Stimulated activated CD4-positive, alpha-beta T cell treated with anti-CD3 and anti-CD28 coated beads, Interleukin-12 subunit alpha, Interleukin-12 subunit beta, amount 100 ng/mL, for 48 hours (primary cell): ENCODE results near the gene WNT4.

ENCODE experiments used
- DNase-seq, 3 donors: peaks; one replicate each; pipeline ENCODE4 v3.0.0-alpha.2; 2020; ENCODE audit warnings: low read depth in 2 of 3, low spot score in 1 of 3

WNT4 gene

DNA sequence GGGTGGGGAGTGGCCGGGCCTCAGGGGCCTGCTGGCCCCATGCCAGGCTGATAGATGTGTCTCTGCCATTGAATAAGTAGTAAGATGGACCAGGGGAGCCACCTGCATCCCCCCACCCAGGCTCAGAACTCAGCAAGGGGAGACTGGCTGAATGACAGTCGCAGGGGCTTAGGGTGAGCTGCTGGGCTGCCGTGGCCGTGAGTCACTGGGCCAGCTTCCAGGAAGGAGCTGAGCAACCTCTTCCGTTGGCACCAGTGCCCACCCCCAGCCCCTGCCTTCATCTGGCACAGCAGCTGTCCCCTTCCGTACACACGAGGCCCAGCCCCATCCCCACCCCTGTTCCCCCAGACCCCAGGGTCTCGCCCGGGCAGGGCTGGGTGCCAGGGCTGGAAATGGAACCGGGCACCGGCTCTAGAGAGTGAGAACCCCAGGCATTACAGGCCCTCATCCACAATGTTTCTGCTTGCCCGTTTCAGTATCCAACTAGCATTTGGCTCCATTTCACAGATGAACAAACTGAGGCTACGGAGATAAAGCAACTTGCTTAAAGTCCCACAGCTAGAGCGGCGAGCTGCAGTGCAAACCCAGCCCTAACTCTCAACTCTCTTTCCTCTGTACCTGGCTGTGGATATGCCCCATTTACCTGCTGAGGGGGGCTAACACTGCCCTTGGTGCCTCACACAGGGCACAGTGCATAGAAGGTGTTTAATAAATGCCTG is 10.2 kb downstream of the WNT4 start:
- DNase-seq: no peak

DNA sequence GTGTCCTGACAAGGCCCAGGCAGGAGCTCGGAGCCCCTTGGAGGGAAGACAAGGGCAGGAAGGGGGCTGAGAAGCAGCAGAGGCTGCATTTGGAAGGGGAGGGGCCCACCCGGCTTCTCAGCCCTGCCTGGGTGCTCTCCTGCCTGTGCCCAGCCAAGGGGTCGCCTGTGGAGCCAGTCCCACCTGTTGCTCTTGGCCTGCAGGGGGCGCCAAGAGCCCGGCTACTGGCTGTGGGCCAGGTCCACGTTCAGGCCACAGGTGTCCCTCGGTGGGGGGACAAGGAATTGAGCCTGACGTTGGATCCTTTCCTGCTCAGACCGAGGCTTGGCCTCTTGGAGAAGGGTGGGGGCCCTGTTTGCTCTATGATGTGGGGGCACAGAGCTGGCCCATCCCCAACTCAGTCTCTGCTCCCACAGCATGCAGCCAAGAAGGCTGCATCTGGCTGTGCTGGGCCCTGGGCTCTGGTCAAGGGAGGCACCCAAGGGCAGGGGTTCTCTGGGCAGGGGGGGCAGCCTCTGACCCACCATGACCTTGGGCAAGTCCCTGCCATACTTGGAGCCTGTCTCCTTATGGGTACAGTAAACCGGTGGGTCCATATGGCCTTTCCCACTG is 10.9 kb downstream of the WNT4 start:
- DNase-seq: peak; percentile 24 to 55 (median 53)

GRCh38 chr1:22131062-22131461 is 11.8 kb downstream of the WNT4 start:
- DNase-seq: no peak

GRCh38 chr1:22129501-22130117 is 13.3 kb downstream of the WNT4 start:
- no peak for DNase-seq

GRCh38 chr1:22128392-22128791 is 14.5 kb downstream of the WNT4 start:
- DNase-seq: no peak

- DNase-seq: no peak
These were observed 15.2 kb downstream of the WNT4 start for GRCh38 chr1:22127731-22128130.

GRCh38 chr1:22127248-22127647 is 15.6 kb downstream of the WNT4 start:
- no peak for DNase-seq

DNA sequence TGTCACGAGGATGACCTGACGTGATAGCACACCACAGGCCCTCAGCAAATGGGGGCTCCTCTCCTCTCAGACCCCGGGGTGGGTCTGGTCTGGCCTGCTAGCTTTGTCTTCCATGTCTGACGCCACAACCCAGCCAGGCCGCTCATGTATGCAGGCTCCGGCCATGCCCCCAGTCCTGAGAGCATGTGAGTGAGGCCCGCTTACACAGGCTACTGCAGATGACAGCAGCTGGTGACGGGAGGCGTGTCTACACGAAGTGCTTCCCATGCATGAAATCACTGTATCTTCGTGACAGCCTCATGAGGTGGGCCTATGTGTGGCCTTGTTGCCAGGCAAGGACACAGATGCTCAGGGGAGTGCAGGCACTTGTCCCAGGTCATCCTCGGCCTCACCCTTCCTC is 16.4 kb downstream of the WNT4 start:
- no peak for DNase-seq

- DNase-seq: no peak
These were observed 18.2 kb downstream of the WNT4 start for GRCh38 chr1:22124592-22125229.

- no peak for DNase-seq
These were observed 18.9 kb downstream of the WNT4 start for GRCh38 chr1:22123901-22124404.

DNA sequence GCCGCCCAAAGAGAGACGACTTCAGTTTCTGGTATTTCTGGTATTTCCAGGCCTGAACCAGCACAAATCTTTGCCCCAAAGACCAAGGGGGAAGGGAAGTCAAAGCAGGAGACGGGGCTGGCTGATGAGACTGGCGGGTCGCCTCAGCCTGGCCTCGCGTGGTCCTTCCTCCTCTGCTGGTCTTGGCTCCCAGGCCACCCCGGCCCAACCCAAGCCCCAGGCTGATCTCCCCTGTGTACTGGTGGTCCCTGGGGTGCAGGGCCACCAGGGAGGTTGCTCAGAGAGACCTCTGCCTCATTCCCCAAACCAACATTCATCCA is 19.9 kb downstream of the WNT4 start:
- no peak for DNase-seq

DNA sequence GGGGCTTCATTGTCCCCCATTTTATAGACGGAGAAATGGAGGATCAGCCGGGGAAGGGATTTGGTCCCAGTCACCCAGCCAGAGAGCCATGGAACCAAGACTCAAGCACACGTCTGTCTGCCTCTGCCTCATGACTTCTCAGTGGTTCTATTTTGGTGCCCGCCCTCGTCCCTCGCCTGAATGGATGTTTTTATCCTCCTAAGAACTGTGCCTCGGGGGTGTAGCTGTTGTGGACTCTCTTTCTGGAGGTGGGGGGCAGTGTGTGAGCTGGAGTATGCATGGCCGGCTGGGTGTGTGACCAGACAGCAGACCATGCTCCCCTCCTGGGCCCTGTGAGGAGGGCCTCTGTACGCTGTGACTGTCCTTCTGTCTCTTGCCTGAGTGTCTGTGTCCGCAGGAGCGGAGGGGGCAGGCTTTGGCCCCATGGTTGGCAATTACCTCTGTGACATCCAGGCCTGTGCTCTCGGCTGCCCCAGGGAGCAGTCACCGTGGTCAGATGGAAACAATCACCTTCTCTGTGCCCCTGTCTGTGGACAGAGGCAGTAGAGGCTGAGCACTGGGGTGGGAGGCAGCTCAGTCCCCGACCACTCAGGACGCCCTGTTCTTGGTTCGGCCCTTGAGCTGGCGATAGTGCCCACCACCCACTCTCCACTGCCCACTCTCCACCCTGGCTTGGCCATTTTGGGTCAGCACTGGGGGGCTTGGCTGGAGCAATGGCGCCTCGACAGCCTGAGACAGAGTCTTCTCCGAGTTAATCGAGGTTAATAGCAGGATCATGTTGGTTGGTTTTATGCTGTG is 20.4 kb downstream of the WNT4 start:
- DNase-seq: no peak

DNA sequence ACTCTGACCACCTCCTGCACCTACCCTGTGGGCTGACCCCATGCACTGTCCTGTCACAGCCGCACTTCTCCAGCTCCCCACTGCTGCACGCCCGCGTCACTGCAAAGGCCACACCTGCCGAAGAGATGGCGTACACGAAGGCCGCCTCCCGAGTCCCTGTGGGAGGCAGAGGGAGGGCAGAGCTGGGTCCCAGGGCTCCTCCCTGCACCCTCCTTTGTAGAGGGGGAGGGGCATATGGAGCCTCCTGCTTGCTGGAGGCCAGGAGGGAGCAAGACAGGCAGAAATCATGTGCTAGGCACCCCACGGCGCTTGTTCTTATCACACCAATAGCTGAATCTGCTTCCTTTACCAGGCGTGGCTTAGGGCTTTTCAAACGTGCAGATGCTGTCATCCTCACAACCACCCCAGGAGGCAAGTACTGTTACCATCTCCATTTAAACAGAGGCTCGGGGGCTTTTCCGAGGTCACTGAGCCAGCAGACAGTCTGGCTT is 21.4 kb downstream of the WNT4 start:
- no peak for DNase-seq

DNA sequence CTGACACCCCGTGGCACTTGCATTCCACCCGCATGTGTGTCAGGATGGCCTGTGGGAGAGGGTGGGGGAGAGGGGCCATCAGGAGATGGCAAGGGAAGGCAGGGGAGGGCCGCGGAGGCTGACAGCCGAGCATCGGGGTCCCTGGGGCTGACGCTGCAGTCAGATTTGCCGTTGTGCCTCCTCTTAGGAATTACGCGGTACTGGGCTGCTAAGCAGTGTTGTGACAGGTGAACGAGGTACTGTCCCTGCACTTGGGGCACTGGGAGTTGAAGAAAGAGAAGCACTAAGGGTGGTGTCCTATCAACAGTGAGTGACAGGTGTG is 22.5 kb downstream of the WNT4 start:
- DNase-seq: no peak

DNA sequence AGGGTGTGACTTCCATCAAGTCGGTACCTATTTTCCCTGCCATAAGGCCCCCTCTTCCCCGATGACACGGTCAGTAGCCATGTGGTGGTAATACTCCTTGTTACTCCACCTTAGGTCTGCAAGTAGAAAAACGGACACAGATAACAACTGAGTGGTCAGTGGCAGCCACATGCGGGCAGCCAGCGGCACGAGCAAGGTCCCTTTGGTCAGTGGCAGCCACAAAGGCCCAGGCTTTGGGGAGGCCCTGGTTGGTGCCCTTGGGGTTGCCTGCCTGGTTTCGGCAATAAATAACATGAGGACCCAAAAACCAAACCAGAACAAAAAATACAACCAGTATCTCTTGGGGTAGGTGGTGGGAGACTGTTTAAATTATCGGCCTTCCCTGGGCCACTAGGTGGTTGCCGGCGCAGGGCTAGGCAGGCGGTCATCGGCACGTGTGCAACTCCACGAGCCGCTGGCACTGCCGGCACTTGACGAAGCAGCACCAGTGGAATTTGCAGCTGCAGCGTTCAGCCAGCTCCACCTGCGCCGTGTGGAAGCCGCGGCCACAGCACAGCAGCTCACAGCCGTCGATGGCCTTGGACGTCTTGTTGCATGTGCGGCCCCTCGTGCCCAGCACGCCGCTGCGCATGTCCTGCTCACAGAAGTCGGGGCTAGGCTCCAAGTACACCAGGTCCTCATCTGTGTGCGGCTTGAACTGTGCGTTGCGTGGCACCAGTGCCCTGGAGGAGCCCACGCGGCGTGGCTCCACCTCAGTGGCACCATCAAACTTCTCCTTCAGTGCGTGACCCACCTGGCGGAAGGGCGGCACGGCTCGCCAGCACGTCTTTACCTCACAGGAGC is 23.1 kb downstream of the WNT4 start:
- no peak for DNase-seq

DNA sequence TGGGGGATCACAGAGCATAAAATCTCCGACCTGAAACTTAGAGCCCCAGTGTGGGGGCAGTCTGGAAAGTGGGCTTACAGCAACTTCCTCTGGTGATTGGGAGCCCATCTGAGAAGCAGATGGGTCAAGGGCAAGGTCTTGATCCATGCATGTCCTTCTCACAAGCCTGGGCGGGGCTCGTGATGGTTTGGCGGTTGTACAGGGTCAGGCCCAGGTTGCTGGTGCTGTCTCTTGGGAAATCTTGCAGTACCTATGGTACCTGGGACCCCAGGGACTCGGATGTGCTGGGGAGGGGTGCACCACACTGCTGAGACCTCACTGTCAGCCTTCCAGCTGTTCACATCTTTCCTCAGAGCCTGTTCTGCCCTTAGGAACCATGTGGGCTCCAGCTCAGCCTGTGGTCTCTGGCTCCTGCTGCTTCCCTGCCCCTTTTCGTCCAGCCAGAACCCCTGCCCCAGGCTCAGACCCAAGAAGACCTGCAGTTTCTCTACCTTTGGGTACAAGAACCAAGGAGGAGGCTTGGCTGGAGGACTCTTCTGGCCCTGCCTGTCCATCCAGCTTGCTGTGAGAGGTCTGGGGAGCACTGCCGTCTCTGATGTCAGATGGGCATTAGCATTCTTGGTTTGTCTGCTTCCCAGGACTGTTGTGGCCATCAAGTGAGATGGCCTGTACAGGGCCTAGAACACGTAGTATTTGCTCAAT is 24.5 kb downstream of the WNT4 start:
- DNase-seq: no peak

GRCh38 chr1:22117851-22118250 is 25.0 kb downstream of the WNT4 start:
- no peak for DNase-seq

DNA sequence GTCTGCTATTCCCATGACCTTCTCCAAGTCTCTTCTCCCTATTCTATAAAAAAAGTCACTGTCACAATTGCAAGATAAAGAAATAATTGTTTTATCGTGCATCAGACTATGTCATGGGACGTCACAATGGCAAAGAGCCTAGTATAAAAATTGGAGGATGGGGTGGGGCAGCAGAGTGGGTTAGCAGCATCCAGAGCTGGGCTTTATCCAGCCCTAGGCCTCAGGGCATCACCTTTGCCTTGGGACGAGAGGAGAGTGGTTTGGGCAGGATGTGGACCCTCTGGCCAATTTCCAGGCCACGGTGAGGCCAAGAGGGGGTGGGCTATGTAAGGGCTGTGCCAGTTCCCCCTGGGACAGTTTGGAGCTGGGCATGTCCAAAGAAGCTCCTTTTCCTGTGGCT is 25.7 kb downstream of the WNT4 start:
- no peak for DNase-seq

GRCh38 chr1:22115286-22115685 is 27.6 kb downstream of the WNT4 start:
- no peak for DNase-seq
